ENCODE data around the gene TBX21. TPM values are rescaled to one million over a fixed set of nuclear protein-coding genes. Genes with fewer than 3 reads are reported as not detected.

TBX21 gene
- total and polyA plus RNA-seq, 10 of the 15 experiments (the other 5 are each of a cell fraction or from before 2014, with no cell fraction given) = 0.63 to 9.6 (median 5.0) TPM

GRCh38 chr17:47694581-47695428 is 38.2 kb upstream of the TBX21 start (continued):
- TF ChIP-seq, protein P1, sequence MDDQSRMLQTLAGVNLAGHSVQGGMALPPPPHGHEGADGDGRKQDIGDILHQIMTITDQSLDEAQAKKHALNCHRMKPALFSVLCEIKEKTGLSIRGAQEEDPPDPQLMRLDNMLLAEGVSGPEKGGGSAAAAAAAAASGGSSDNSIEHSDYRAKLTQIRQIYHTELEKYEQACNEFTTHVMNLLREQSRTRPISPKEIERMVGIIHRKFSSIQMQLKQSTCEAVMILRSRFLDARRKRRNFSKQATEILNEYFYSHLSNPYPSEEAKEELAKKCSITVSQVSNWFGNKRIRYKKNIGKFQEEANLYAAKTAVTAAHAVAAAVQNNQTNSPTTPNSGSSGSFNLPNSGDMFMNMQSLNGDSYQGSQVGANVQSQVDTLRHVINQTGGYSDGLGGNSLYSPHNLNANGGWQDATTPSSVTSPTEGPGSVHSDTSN (IDR thresholded peaks at IDR 0.05; ENCODE audit: insufficient replicate concordance, low read depth, low read length) = no peak
- TF ChIP-seq PML (IDR thresholded peaks at IDR 0.05; ENCODE audit: low read length) (no peak), RAD21 (IDR thresholded peaks at IDR 0.05; ENCODE audit: insufficient read depth, low read depth, low read length) (no peak)
- TF ChIP-seq, protein P2, sequence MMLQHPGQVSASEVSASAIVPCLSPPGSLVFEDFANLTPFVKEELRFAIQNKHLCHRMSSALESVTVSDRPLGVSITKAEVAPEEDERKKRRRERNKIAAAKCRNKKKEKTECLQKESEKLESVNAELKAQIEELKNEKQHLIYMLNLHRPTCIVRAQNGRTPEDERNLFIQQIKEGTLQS (IDR thresholded peaks at IDR 0.05; ENCODE audit: borderline replicate concordance, extremely low read depth, low read depth, low read length) = no peak
- TF ChIP-seq, protein P3, sequence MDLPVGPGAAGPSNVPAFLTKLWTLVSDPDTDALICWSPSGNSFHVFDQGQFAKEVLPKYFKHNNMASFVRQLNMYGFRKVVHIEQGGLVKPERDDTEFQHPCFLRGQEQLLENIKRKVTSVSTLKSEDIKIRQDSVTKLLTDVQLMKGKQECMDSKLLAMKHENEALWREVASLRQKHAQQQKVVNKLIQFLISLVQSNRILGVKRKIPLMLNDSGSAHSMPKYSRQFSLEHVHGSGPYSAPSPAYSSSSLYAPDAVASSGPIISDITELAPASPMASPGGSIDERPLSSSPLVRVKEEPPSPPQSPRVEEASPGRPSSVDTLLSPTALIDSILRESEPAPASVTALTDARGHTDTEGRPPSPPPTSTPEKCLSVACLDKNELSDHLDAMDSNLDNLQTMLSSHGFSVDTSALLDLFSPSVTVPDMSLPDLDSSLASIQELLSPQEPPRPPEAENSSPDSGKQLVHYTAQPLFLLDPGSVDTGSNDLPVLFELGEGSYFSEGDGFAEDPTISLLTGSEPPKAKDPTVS (IDR thresholded peaks at IDR 0.05; ENCODE audit: low read depth, low read length) = no peak

Measured in GM12878 (cell line).